Measurements from ENCODE around the gene CAV3.

The CAV3 gene

DNA sequence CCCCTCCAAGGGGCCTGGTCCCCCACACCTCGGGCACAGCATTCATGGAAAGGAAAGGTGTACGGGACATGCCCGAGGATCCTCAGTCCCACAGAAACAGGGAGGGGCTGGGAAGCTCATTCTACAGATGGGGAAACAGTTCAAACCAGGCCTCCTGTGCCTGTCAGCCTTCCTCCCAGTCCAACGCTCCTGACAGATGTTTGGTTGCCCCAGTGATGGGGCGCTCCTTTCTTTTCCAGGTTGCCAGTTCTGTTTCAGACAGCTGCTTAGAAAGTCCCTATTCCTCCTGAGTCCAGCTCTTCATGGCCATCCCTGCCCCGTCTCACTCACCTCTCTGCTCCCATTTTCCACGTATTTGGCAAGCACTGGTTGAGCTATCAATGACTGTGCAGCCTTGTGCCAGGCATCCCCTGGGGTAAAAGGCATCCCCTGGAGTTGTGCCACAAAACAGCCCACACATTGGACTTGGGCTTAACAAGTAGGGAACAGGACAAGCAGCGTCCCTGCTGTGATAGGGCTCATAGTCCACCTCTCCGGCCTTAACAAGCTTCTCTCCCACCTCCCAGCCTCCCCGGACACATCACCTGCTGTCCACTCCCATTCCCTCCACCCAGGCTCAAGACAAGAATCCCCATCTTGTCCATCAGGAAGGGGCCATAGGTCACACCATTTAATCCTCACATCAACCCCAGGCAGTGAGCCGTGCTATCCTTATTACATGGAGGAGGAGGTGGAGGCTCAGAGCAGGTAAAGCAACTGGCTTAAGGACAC is 29.2 kb downstream of the CAV3 start:
- DNase-seq: no peak

DNA sequence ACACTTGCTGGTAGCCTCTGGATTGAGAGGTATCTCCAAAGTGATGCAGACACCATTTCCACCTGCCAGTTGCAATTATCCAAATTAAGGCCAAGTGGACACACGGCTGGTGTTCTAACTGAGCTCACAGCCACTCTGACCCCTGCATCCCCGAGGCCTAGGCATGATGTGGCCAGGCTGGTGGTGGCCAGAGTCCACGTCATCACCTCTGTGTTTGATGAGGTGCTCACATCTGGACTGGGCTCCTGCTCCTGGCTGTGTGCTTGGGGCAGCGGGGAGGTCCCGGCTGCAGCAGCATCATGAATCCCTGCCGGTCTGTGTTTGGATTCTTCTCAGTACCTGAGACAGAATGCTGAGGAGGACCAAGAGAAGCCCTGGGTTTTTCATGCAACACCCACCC is 30.9 kb downstream of the CAV3 start:
- no peak for DNase-seq

DNA sequence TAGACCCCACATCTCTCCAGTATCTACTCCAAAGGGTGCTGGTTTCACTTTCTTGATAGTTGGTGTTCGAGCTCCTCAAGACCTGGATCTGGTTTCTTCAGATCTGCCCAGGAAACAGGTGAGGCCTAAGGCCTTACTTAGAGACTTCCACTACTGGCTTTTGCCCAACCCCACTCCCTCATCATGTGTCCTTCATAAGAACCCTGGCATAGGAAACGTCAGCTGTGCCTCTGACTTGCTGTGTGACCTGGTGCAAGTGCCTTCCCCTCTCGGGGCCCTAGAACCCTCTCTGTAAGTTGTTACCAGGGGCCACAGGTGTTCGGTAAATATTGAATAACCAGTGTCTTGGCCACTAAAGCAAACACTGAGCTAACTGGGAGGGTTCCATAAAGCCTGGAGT is 31.9 kb downstream of the CAV3 start:
- no peak for DNase-seq

DNA sequence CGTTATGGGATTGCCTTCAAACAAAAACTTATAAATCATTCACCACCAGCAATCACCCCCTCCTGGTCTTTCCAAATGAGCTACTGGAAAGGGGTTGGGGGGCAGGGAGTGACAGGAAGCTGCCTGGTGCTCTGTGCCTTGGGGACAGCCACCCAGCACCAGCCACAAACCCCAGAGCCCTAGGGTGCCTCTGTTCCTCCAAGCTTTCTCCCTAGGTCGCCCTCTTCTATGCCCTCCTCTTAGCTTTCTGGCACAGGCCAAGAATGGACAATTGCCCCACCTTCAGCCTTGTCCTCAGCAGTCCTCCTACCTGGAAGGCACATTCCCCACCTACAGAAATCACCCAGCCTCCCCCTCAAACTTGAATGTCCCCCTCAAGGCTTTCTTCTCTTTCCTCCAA is 32.5 kb downstream of the CAV3 start:
- DNase-seq: no peak

DNA sequence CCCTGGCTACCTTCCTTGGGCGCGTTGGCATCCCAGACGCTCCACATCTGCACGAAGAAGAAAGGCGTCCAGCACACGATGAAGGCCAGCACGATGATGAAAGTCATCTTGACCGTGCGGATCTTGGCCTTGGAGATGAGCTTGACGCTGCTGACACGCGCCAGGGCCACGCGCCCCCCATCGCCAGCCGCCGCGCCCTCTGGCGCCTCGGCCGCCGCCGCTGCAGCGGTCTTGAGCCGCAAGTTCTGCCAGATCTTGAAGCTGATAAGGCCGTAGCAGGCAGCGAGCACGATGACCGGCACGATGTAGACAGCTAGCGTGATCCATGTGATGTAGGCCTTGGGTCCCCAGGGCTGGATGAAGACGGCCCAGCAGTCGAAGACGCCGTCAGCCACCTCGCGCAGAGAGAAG is 33.7 kb downstream of the CAV3 start:
- DNase-seq: no peak

DNA sequence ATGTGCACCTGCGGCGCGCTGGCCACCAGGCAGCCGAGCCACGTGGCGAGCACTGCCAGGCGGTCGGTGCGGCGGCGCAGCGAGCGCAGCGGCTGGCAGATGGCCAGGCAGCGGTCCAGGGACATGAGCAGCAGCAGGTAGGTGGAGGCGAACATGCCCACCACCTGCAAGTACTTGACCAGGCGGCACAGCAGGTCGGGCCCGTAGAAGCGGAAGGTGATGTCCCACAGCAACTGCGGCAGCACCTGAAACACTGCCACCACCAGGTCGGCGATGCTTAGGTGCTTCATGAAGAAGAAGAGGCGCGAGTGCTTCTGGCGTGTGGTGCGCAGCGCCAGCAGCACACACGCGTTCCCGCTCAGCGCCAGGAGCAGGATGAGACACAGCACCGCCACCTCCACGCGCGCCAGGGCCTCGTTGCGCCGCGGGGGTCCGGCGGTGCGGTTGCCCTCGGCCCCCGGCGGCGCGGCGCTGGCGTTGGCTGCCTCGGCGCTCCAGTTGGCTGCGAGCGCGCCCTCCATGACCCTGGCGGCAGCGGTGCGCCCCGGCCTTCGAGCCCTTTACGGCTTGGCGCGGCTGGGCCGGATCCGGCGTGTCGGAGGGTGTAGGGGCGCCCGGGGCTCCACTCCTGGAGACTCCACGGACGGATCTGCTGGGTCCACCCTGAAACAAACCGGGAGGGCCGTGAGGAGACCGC is 34.2 kb downstream of the CAV3 start:
- DNase-seq: no peak

DNA sequence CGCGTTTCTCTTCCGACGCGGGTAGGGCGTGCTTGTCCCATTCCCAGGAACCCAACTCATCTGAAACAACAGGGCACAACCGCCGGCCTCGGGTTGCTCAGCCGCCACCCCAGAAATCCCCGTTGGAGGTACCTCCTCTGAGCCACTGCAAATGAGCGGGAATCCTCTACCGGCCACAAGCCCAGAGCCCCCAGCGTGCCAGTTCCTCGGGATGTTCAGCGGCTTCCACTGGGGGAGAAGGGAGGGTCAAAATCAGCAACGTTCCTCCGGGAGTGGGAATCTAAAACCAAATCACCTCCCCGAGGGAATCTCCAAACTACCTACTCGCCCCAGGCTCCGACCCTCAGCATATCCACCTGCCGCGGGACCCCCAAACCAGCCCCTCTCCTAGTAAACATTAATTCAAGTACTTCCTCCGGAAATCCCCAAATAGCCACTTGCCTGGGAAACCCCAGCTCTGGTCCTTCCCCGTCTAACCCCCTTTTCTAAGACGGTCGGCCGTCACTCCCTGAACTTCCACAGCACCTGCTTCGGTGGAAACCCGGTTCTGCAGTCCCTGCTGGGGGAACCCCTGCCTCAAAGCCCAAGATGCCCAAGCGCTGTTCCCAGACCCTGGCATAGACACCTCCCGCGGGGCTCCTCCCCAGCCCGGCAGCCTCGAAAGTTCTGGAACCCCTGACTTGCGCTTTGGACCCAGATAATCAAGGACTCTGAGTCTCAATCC is 34.9 kb downstream of the CAV3 start:
- DNase-seq: no peak

DNA sequence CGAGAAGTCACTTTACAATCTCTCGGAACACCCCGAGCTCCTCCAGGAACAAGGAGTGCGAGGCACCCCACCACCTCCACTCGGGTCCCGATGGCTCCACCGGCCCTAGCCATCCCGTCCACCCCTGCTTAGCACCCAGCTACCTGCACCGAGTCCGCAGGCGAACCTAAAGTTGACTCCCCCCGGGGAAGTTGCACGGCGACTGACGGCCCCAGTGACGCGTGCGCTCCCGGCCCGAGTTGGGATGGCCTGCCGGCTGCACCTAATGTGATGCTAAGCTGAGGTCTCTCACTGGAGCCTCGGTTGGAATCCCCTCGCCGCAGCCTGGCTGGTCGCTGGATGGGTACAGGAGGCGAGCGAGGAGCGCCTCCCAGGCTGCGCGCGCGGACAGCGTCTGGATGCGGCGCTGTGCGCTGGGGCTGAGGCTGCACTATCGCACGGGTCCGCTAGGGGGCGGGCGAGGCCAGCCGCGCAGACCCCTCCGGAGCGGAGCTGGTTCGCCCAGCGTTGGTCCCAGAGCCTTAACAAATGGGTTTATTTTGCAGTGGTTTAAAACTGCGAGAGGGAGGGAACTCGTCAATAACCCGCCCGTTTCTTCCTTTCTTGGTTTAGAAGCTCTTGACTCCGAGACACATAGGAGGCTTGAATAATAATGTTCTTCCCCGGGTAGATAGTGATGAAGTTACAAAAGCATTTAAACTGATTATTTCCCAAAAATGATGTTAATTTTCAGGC is 35.7 kb downstream of the CAV3 start, which contains the start of gene OXTR:
OXTR (minus strand) TSS at position 526 of the 735 bp plus-strand sequence. CDS start 1,426 bp downstream, outside the sequence.
- peak; percentile 56 for DNase-seq

DNA sequence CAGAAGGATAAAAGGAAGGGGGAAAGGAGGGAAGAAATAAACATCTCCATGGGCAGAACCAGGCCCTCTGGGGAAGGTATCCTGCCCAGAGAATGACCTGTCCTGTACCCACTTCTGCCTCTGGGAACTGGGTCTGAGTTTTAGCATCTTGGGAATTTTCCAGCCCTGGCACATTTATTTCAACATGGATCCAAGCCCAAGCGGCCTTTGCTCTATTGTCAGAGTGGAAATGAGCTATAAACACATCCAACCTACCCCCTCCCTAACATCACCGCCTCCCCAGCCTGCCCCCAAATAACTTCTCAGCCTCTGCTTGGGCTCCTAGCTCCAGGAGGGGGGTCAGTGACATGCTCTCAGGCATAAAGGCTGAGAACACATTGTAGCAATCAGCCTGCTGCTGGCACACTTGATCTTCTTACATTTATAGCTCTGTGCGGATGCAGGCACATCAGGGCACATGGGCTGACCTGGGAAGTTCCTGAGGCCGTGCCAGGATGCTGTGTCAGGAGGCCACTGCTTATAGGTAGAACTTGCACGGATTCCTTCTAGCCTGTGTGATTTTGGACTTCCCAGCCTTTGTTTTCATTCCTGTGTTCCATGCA is 40.4 kb downstream of the CAV3 start:
- DNase-seq: no peak

DNA sequence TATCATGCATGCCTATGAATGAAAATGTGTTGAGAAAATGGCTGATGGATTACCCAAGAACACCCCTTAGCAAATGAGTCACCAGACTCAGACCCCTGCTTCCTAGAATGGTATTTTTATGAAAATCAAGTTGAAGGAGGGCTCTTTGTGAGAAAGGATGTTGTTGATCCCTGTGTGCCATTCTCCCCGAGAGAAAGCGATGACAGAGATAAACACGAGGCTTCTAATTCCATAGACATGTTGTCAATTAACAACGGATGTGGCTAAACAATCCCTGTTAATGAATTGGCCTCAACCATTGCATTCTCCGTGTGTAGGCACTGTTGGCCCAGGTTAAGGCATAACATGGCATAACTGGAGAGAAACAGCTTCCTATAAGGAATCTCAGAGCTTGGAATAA is 41.6 kb downstream of the CAV3 start:
- DNase-seq: no peak

DNA sequence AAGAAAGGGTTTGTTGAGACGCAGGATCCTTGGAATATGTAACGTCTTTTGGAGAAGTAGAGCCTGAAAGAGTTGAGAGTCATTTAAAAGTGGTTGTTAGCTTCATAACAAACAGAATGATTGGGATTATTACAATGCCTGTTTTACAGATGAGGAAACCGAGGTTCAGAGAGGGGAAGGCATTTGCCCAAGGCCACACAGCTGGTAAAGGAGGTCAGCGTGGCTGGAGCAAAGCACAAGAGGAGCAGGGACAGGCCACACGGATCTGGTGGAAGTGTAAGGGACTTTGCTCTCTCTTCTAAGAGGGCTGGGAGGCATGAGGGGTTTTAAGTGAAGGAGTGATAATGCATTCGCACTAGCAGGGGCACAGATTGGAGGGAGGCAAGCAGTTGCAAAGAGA is 42.0 kb downstream of the CAV3 start:
- DNase-seq: no peak

DNA sequence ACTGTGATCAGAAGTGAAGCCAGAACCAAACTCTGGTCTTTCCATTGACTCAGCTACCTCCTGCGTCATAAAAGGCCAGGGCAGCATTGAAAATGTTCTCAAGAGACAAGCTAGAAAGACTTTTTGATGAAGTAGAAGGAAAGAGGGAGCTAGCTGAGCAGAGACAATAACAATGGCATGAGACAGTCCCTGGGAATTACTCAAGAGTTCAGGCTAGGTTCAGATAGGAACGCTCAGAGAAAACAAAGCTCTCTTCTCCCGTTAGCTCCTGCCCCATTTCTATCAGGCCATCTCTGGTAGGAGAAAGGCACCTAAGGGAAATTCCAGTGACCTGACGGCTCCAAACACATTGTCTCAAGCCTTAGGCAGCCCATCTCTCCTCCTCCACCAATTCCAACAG is 42.8 kb downstream of the CAV3 start:
- DNase-seq: peak; percentile 84

DNA sequence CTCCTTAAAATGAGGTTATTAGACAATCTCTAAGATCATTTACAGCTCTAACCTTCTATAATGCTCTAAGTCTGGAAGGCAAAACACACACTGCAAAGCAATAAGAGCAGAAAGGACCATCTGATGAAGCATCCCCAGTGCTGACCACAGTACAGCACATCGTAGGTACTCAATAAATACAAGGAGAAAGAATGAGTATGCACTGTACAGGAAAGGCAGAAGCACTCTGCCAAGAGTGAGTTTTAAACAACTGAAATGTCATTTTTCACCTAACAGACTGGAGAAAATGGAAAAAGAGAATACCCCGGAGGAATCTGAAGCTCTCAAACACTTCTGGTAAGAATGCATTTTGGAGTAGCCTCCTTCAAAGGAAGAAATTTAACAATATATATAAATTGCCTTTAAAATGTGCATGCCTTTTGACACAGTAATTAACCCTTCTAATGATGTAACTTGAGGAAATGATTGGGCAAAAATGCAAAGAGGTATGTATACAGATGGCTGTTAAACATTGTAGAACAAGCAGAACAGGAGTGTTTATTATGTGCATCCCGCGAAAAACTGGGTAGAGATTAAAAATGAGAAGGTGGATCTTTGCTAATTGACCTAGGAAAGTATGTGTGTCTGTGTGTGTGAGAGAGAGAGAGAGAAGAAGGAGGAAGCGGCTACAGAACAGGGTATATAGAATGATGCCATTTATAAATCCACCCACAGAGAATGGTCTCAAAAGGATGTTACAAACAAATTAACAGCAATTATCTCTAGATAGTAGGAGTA is 43.8 kb downstream of the CAV3 start:
- DNase-seq: no peak

DNA sequence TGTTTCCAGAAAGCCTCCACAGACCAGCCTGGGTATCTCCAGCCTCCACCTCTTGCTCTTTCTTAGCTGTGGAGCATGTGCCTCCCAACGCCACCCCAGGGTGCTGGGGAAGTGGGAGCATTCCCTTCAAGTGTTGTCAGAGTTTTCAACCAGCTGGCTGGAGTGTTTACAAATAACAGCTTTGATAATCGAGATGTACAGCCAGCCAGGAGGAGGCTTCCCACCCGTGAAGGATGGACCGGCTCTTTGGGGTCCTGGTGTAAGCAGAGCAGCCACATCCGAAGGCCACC is 44.3 kb downstream of the CAV3 start:
- DNase-seq: no peak

DNA sequence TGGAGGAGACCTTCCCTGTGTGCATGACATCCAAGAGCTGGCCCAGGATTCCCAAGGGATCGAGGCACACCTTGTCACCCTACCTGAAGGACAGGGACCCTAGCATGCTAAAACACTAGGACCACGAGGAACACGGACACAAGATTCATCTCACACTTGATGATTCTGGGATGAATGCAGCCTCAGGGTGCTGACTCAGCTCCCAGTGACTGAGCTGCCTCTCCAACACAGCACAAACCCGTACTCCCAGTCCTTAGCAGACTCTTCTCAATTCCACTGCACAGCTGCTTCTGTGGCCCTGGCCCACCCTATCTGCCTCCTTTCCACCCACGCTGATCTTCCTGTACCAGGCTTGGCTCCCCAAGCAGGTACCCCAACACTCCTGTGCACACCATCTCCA is 44.9 kb downstream of the CAV3 start:
- no peak for DNase-seq

DNA sequence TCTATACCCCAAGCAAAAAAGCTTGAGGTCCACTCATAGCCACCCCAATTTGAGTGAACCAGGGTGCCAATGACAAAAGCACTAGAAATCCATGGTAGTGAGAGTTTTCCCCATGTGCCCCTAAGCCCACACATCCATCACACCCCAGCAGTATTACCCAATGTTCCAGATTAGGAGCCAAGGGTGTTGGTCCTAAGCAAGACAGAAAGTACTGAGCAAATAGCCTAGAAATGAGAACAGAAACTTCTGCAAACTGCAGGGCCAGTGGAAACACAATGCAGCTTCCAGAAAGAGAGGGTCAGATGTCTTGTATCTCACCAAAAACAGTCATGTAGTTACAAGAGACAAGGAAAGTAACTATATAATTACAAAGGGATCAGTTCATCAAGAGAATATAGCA is 46.7 kb downstream of the CAV3 start:
- no peak for DNase-seq

DNA sequence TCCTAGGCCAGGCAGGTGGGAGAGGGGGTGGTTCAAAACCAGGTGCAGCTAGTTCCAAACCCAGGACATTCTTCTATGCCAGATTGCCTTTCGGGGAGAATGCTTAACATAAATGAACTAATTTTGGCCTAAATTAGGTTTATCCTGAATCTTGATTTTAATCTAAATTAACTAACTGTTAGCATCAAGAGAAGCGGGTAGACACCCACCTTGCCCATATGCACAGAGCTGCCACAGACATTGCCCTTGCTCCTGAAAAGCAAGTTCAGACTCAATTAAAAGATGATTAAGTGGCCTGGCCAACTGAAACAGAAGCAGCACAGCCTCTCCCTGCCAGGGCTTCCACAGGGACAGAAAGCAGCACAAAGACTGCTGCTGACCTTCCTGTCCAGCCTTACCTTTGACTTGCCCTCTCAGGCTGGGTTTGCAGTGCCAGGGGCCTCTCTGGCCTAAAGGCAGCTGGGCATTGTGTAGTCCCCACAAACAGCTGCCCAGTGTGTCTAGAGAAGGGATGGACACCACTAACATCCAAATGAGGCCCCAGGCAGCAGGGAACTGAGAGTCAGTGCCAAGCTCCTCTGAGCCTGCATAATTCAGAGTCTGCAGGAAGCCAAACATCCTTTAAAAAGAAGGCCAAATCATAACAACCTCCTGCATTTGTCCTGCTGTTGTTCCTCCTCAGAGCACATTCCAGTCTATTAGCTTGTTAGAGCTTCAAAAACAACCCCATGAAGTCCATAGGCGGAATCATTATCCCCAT is 51.3 kb downstream of the CAV3 start:
- DNase-seq: no peak

DNA sequence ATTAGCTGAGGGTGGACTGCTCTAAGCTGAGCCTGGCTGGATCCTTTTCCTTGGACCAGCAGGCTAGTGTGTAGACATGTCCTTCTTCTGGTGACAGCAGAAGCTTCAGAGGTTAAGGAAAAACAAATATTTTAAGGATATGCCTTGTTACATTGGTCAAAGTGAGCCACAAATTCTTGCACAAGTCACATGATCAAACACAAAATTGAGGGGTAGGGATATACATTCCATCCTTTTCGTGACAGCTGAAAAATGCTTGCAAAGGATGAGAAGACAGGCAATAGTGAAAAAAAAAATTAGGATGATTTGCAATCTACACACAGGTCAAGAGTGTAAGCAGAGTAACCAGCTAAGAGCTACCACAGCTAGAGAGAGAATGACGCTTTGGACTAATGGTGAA is 56.9 kb downstream of the CAV3 start:
- DNase-seq: no peak

DNA sequence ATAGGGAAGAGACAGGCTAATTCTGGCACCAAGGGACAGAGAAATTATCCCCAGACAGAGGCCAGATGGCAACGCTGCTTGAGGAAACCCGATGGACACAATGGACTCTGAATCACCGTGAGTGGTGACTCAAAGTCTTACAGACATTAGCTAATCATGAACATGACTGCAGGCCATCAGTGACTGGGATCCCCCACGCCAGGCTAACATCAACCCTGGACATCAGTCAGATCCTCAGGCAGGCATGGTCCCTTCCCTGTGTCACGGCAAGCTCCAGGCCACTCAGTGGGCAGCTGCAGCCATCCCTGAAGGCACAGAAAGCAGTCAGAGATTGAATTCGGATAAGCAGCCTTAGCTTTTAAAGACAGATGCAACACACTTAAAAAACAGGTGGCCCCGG is 59.6 kb downstream of the CAV3 start:
- no peak for DNase-seq

DNA sequence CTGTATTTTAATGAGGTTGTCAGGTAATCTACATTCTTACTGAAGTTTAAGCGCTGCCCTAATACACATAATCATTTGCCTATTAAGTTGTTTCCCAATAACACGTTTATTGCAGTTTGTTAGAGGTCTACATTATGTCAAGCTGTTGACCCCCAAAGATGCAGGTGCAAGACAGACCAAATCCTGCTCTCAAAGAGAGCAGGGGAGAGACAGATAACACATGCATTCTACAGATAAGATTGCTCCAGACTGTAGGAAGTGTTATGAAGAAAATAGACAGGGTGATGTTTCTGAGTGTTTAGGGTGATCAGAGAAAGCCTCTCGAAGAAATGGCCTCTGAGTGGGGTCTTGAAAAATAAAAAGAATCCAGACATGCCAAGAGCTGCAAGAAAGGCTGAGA is 60.6 kb downstream of the CAV3 start:
- no peak for DNase-seq
